ENCODE data around the gene RSAD2. TPM values are rescaled to one million over a fixed set of nuclear protein-coding genes. Genes with fewer than 3 reads are reported as not detected.
"Not testable (repeated sequence)": the region's sequence is repeated elsewhere in the genome, so short reads cannot be mapped to it uniquely, and the experiment has no call there.

RSAD2 gene
- total RNA-seq, 1 donor from 2014 or later, result 2.0 TPM

DNA sequence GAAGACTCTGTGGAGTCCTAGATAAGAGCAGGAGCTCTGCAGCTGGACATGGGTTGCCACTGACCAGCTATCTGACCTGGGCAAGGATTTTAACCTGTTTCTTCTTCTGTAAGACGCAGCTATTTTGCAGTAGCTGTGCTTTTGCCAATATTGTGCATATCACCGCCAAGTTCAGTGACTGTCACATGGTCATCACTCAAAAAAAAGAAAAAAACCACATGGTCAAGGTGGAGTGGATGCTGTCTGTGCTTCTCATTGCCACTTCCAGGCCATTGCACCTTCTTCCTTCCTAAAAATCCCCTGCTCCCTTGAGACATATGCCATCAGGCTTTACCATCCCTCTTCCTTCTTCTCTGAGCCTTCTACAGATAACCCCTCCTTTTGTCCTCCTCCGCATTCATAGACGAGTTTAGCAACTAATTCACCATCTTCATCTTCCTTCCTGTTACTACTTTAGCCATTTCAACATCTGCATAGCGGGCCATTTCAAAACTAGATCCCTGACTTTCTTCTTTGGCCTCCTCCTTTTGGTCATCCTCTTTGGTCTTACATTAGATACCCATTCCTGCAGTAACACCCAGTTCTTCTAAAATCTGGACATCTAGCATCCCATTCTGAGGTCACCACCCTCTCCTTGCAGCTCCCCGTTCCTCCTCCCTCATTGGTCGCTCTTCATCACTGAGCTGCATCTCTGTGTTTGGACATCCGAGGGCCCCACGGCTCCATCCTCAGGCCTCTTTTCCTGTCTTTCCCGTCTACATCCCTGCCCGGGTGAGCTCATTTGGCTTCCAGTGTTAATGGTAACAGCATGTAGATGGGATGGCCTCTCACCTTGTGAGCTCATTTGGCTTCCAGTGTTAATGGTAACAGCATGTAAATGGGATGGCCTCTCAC is 57.4 kb downstream of the RSAD2 start:
- peaks cover 25% of the 10 kb centered on the region for H3K4me1 Mint-ChIP-seq (ENCODE audit: low read depth)
- H3K27ac Mint-ChIP-seq, result no peak overlapping the region
- peaks cover 8% of the 10 kb centered on the region for H3K9me3 Mint-ChIP-seq
- no peaks in the 10 kb centered on the region for H3K27me3 Mint-ChIP-seq (ENCODE audit: low read depth)
- intact Hi-C loops (cut with micrococcal nuclease), result no loop called here
- peaks cover 20% of the 10 kb centered on the region for H3K36me3 Mint-ChIP-seq (ENCODE audit: low read depth)
- no peak overlapping the region for H3K4me3 Mint-ChIP-seq (ENCODE audit: low read depth)
- no peak for DNase-seq (ENCODE audit: low spot score)

DNA sequence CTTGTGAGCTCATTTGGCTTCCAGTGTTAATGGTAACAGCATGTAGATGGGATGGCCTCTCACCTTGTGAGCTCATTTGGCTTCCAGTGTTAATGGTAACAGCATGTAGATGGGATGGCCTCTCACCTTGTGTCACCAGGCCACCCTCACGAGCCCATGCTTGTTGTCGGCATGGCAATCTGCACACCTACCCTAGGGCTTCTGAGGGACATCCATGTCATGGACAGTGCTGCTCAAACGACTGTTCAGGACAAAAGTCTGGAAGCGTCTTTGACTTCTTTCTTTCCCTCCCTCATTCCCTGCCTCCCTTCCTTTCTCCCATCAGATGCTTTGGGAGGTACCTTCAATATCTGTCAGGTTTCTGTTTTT is 58.1 kb downstream of the RSAD2 start:
- H3K27ac Mint-ChIP-seq; intact Hi-C loops (cut with micrococcal nuclease); DNase-seq (ENCODE audit: low spot score); H3K9me3 Mint-ChIP-seq; H3K27me3 Mint-ChIP-seq (ENCODE audit: low read depth); H3K4me3 Mint-ChIP-seq (ENCODE audit: low read depth): not testable (repeated sequence)
- Mint-ChIP-seq H3K4me1 (ENCODE audit: low read depth) (peaks cover 25% of the 10 kb centered on the region), H3K36me3 (ENCODE audit: low read depth) (peaks cover 20% of the 10 kb centered on the region)

DNA sequence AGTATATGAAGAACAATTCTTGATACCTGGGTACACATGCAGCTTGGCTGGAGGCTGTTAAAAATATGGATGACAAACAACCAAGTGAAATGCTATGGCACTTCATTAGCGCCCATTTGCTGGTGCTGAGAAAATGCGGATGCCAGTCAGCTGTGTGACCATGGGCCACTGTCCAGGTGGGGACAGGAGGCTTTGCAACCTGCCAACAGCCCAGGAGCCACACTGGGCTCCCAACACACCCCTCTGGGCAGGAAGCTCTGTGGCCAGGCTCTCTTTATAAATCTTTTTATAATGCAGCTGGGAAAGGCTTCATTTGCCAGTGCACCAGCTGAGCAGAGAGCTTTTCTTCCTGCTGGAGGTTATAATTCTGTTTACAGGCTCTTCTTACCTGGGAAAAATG is 59.6 kb downstream of the RSAD2 start:
- intact Hi-C loops (cut with micrococcal nuclease), result no loop called here
- H3K4me3 Mint-ChIP-seq (ENCODE audit: low read depth), result no peak overlapping the region
- H3K27ac Mint-ChIP-seq, result no peak overlapping the region
- peaks cover 25% of the 10 kb centered on the region for H3K36me3 Mint-ChIP-seq (ENCODE audit: low read depth)
- peaks cover 26% of the 10 kb centered on the region for H3K4me1 Mint-ChIP-seq (ENCODE audit: low read depth)
- DNase-seq (ENCODE audit: low spot score), result no peak
- no peaks in the 10 kb centered on the region for H3K27me3 Mint-ChIP-seq (ENCODE audit: low read depth)
- H3K9me3 Mint-ChIP-seq, result peaks cover under 1% of the 10 kb centered on the region

DNA sequence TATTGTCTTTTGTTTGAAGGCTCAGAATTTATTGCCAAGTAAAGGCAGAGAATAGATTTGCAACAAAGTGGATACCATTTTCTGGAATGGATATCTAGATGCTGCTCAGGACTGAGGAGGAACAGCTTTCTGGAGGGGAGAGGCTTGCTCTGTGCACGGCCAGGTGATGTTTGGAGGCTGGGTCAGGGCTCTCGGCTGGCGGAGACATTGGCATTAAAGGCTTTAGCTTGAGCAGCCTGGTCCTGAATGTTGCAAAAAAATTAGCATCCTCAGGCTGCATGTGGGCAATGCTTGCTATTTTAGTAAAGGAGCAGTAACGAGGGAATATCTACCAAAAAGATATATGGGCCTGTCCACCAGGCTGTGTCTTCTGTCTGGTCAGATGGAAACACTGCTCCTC is 60.0 kb downstream of the RSAD2 start:
- DNase-seq (ENCODE audit: low spot score), result no peak
- H3K27me3 Mint-ChIP-seq (ENCODE audit: low read depth), result no peaks in the 10 kb centered on the region
- intact Hi-C loops (cut with micrococcal nuclease), result no loop called here
- no peak overlapping the region for H3K27ac Mint-ChIP-seq
- H3K4me1 Mint-ChIP-seq (ENCODE audit: low read depth), result peaks cover 29% of the 10 kb centered on the region
- H3K9me3 Mint-ChIP-seq, result no peaks in the 10 kb centered on the region
- H3K4me3 Mint-ChIP-seq (ENCODE audit: low read depth), result no peak overlapping the region
- peaks cover 29% of the 10 kb centered on the region for H3K36me3 Mint-ChIP-seq (ENCODE audit: low read depth)

- no peak for DNase-seq (ENCODE audit: low spot score)
- Mint-ChIP-seq H3K27ac (no peak overlapping the region), H3K4me1 (ENCODE audit: low read depth) (peaks cover 32% of the 10 kb centered on the region), H3K27me3 (ENCODE audit: low read depth) (no peaks in the 10 kb centered on the region), H3K9me3 (no peaks in the 10 kb centered on the region), H3K36me3 (ENCODE audit: low read depth) (peaks cover 37% of the 10 kb centered on the region), H3K4me3 (ENCODE audit: low read depth) (no peak overlapping the region)
- intact Hi-C loops (cut with micrococcal nuclease), result no loop called here
Measured at GRCh38 chr2:6939071-6939470, 61.5 kb downstream of the RSAD2 start.

- H3K9me3 Mint-ChIP-seq, result no peaks in the 10 kb centered on the region
- H3K36me3 Mint-ChIP-seq (ENCODE audit: low read depth), result peaks cover 41% of the 10 kb centered on the region
- H3K4me1 Mint-ChIP-seq (ENCODE audit: low read depth), result peaks cover 37% of the 10 kb centered on the region
Measured at GRCh38 chr2:6940820-6941219, 63.2 kb downstream of the RSAD2 start.

GRCh38 chr2:6941299-6942046 is 63.9 kb downstream of the RSAD2 start:
- DNase-seq (ENCODE audit: low spot score), result no peak
- Mint-ChIP-seq H3K4me1 (ENCODE audit: low read depth) (peaks cover 38% of the 10 kb centered on the region), H3K27ac (no peak overlapping the region), H3K36me3 (ENCODE audit: low read depth) (peaks cover 42% of the 10 kb centered on the region), H3K27me3 (ENCODE audit: low read depth) (no peaks in the 10 kb centered on the region), H3K4me3 (ENCODE audit: low read depth) (no peak overlapping the region), H3K9me3 (no peaks in the 10 kb centered on the region)
- intact Hi-C loops (cut with micrococcal nuclease), result no loop called here

More at GRCh38 chr2:6940820-6941219, 63.2 kb downstream of the RSAD2 start:
- no peak for DNase-seq (ENCODE audit: low spot score)
- no peak overlapping the region for H3K27ac Mint-ChIP-seq
- intact Hi-C loops (cut with micrococcal nuclease), result no loop called here
- no peak overlapping the region for H3K4me3 Mint-ChIP-seq (ENCODE audit: low read depth)
- H3K27me3 Mint-ChIP-seq (ENCODE audit: low read depth), result no peaks in the 10 kb centered on the region

DNA sequence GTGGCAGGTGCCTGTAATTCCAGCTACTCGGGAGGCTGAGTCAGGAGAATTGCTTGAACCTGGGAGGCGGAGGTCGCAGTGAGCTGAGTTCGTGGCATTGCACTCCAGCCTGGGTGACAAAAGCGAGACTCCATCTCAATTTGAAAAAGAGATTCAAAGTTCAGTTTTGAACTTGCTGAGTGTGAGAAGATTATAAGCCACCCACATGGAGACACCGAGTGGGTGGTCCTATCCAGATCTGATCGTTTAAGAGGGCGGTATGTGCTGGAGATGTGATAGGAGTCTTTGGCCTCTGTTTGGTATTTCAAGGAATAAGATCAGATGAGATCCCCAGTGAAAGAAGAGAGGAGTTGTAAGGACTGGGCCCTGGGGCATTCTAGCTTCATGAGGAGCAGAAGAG is 65.3 kb downstream of the RSAD2 start:
- Mint-ChIP-seq H3K4me1 (ENCODE audit: low read depth) (peaks cover 40% of the 10 kb centered on the region), H3K36me3 (ENCODE audit: low read depth) (peaks cover 45% of the 10 kb centered on the region)
- DNase-seq (ENCODE audit: low spot score), result no peak

GRCh38 chr2:6943523-6943922 is 65.9 kb downstream of the RSAD2 start:
- Mint-ChIP-seq H3K9me3 (no peaks in the 10 kb centered on the region), H3K4me3 (ENCODE audit: low read depth) (no peak overlapping the region), H3K27me3 (ENCODE audit: low read depth) (no peaks in the 10 kb centered on the region), H3K27ac (peak overlapping the region; percentile 26), H3K4me1 (ENCODE audit: low read depth) (peaks cover 44% of the 10 kb centered on the region), H3K36me3 (ENCODE audit: low read depth) (peaks cover 50% of the 10 kb centered on the region)
- no peak for DNase-seq (ENCODE audit: low spot score)
- intact Hi-C loops (cut with micrococcal nuclease), result no loop called here

More for the DNA sequence above, 65.3 kb downstream of the RSAD2 start:
- intact Hi-C loops (cut with micrococcal nuclease), result no loop called here
- Mint-ChIP-seq H3K27ac (peak overlapping the region; percentile 12), H3K9me3 (no peaks in the 10 kb centered on the region), H3K4me3 (ENCODE audit: low read depth) (peak overlapping the region; percentile 0), H3K27me3 (ENCODE audit: low read depth) (no peaks in the 10 kb centered on the region)

- no peak for DNase-seq (ENCODE audit: low spot score)
- intact Hi-C loops (cut with micrococcal nuclease), result loop anchor here (2.0 kb wide), 1 partner anchor 13 kb away; no protein-coding TSS in a partner anchor
- H3K36me3 Mint-ChIP-seq (ENCODE audit: low read depth), result peaks cover 53% of the 10 kb centered on the region
- no peaks in the 10 kb centered on the region for H3K9me3 Mint-ChIP-seq
- H3K27me3 Mint-ChIP-seq (ENCODE audit: low read depth), result no peaks in the 10 kb centered on the region
- no peak overlapping the region for H3K27ac Mint-ChIP-seq
- H3K4me3 Mint-ChIP-seq (ENCODE audit: low read depth), result no peak overlapping the region
- peaks cover 45% of the 10 kb centered on the region for H3K4me1 Mint-ChIP-seq (ENCODE audit: low read depth)
Measured at GRCh38 chr2:6943971-6944370, 66.4 kb downstream of the RSAD2 start.

DNA sequence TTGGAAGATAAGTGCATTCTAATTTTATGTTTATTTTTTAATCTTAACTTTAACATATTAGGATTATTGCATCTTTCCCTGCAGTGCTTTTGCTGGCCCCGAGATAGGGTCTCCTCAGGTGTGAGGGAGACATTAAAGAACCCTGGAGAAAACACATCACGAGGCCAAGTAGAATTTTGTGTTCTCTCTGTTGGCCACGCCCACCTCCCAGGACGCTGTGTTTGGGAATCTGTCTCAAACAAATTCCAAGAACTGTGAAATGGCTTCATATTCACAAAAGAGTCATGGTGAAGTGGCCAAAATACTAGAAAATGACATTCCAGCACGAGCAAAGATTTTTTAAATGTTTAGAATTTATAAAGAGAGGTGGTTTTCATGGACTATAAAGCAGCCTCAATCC is 67.0 kb downstream of the RSAD2 start:
- no peak for DNase-seq (ENCODE audit: low spot score)
- Mint-ChIP-seq H3K27me3 (ENCODE audit: low read depth) (no peaks in the 10 kb centered on the region), H3K4me3 (ENCODE audit: low read depth) (no peak overlapping the region), H3K4me1 (ENCODE audit: low read depth) (peaks cover 43% of the 10 kb centered on the region), H3K36me3 (ENCODE audit: low read depth) (peaks cover 53% of the 10 kb centered on the region), H3K27ac (no peak overlapping the region), H3K9me3 (no peaks in the 10 kb centered on the region)
- intact Hi-C loops (cut with micrococcal nuclease), result loop anchor here (2.0 kb wide), 1 partner anchor 14 kb away; no protein-coding TSS in a partner anchor

- peaks cover 53% of the 10 kb centered on the region for H3K36me3 Mint-ChIP-seq (ENCODE audit: low read depth)
- peaks cover 46% of the 10 kb centered on the region for H3K4me1 Mint-ChIP-seq (ENCODE audit: low read depth)
- no peaks in the 10 kb centered on the region for H3K9me3 Mint-ChIP-seq
- H3K27ac Mint-ChIP-seq, result peak overlapping the region; percentile 65
- H3K4me3 Mint-ChIP-seq (ENCODE audit: low read depth), result peak overlapping the region; percentile 3
- H3K27me3 Mint-ChIP-seq (ENCODE audit: low read depth), result no peaks in the 10 kb centered on the region
- intact Hi-C loops (cut with micrococcal nuclease), result loop anchor here (1.0 to 2.0 kb wide), 2 partner anchors 14 to 36 kb away; no protein-coding TSS in a partner anchor
- no peak for DNase-seq (ENCODE audit: low spot score)
Measured at GRCh38 chr2:6945087-6945813, 67.7 kb downstream of the RSAD2 start.
